Uterus (tissue), 2 donors: Measurements from ENCODE around the gene WDR47.

ENCODE experiments used
- POLR2A ChIP-seq, 2 donors: fragments of 450-650 bp; IDR thresholded peaks; one replicate each; pipeline ENCODE4 v1.6.1; 2016; ENCODE audit warnings: antibody characterized with exemption in 2 of 2, mild to moderate bottlenecking in 1 of 2, moderate library complexity in 1 of 2
- TF ChIP-seq, protein P1 (sequence below), 4 experiments: fragments of 200-600 bp in 2 of 4; fragments of 450-650 bp in 2 of 4; sonication (generic) in 2 of 4; IDR thresholded peaks; one replicate each; pipeline ENCODE4 v1.5.1; 2016 to 2019; ENCODE audit warnings: antibody characterized with exemption in 4 of 4, mild to moderate bottlenecking in 2 of 4, moderate library complexity in 1 of 4

DNA sequence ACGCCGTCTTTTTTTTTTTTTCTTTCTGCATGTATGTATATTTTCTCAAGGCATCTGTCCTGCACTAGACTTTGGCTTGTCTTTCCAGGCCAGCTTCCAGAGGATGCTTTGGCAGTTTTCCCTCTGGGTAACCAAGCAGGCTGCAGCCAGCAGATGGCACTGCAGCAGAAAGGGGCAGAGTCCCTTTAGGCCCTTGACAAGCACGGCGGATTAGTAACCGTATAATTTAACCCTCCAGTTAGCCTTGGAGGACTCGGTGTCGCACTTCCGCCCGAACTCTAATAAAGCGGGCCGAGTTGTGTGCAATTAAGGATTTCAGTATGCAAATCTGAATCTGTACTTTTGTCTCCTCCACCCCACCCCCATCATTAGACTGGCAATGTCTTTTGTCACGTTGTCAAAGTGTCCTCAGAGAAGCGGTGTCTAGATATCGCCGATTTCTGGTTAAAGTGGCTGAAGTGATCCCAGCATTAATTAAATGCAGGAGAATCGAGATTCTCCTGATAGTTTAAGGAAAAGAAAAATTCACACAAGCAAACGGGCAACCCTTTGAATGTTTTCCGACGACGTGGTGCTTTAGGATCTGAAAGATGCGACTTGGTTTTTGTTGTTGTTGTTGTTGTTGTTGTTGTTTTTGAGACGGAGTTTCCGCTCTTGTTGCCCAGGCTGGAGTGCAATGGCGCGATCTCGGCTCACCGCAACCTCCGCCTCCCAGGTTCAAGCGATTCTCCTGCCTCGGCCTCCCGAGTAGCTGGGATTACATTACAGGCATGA is 47.5 kb upstream of the WDR47 start:
- TF ChIP-seq, protein P1, sequence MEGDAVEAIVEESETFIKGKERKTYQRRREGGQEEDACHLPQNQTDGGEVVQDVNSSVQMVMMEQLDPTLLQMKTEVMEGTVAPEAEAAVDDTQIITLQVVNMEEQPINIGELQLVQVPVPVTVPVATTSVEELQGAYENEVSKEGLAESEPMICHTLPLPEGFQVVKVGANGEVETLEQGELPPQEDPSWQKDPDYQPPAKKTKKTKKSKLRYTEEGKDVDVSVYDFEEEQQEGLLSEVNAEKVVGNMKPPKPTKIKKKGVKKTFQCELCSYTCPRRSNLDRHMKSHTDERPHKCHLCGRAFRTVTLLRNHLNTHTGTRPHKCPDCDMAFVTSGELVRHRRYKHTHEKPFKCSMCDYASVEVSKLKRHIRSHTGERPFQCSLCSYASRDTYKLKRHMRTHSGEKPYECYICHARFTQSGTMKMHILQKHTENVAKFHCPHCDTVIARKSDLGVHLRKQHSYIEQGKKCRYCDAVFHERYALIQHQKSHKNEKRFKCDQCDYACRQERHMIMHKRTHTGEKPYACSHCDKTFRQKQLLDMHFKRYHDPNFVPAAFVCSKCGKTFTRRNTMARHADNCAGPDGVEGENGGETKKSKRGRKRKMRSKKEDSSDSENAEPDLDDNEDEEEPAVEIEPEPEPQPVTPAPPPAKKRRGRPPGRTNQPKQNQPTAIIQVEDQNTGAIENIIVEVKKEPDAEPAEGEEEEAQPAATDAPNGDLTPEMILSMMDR (IDR thresholded peaks at IDR 0.05), result no peak
- no peak for TF ChIP-seq POLR2A (IDR thresholded peaks at IDR 0.05)
